ENCODE measurements around the gene LAT.

DNA sequence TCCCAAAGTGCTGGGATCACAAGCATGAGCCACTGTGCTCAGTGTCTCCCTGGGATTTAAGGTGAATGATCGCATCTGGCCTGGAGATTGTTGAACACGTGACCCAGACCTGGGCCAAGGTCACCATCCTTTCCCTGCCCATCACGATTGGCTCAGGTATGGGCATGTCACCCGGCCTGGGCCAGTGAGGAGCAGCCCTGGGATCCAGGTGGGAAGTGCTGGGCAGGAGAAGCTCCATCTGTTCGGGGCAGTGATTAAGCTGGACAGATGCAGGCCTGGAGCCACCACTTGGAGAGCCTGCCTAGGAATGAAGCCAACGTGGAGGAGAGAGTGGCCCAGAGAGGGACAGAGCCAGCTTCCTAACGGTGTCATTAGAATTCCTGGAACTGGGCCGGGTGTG is 6.8 kb downstream of the LAT start:
- TF ChIP-seq POLR2A (IDR thresholded peaks at IDR 0.05), result no peak
- TF ChIP-seq, protein P1, sequence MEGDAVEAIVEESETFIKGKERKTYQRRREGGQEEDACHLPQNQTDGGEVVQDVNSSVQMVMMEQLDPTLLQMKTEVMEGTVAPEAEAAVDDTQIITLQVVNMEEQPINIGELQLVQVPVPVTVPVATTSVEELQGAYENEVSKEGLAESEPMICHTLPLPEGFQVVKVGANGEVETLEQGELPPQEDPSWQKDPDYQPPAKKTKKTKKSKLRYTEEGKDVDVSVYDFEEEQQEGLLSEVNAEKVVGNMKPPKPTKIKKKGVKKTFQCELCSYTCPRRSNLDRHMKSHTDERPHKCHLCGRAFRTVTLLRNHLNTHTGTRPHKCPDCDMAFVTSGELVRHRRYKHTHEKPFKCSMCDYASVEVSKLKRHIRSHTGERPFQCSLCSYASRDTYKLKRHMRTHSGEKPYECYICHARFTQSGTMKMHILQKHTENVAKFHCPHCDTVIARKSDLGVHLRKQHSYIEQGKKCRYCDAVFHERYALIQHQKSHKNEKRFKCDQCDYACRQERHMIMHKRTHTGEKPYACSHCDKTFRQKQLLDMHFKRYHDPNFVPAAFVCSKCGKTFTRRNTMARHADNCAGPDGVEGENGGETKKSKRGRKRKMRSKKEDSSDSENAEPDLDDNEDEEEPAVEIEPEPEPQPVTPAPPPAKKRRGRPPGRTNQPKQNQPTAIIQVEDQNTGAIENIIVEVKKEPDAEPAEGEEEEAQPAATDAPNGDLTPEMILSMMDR (IDR thresholded peaks at IDR 0.05), result no peak
